Fibroblast of gingiva (primary cell): ENCODE results near the gene CERS6.

Experiments used
- DNase-seq: peaks from one replicate; pipeline ENCODE4 v3.0.0-alpha.2; 2011; ENCODE audit warnings: low read depth

The CERS6 gene

GRCh38 chr2:168568476-168569267 is 112.6 kb downstream of the CERS6 start:
- no peak for DNase-seq

DNA sequence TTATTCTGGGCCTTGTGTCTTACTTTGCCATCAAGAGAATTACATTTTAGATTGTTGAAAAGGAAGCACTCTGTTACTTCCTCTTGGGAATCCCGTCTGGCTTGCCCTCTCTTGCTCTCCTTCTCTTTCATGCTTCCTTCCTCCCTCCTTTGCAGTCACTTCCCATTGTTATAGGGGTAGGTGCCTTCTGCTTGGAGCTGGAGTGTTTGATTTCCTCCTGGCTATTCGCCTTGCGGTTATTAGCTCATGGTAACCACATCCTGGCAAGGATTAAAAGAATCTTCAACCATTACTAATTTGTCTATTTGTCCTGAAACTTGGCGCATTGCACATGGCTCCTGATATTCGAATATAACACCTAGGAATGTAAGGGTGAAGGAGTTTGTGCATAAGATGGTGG is 115.0 kb downstream of the CERS6 start:
- no peak for DNase-seq

GRCh38 chr2:168573128-168573903 is 117.2 kb downstream of the CERS6 start:
- DNase-seq: peak; percentile 78

DNA sequence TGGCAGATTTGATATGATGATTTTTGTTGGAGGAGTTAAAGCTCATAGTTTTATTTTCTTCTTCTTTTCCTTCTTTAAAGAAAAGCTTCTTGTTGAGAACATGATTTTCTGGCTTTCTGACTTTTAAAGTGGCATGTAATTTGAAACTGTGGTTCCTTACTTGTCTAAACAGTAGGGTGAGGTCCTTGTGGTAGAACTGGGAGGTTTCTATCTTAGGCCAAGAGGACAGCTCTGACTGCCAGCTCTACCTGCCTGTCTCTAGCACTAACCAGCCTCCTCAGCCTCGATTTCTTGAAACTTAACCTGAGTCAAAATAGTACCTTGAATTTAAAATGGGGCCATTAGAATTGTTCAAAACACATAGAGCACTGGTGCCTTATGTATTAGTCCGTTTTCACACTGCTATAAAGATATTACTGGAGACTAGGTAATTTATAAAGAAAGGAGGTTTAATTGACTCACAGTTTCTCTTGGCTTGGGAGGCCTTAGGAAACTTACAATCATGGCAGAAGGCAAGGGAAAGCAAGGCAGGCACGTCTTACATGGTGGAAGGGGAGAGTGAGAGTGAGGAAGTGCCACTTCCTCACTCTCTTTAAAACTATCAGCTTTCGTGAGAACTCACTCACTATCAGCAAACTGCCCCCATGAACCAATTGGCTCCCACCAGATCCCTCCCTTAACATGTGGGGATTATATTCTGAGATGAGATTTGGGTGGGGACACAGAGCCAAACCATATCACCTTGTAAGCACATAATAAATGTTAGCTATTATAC is 119.0 kb downstream of the CERS6 start:
- no peak for DNase-seq

DNA sequence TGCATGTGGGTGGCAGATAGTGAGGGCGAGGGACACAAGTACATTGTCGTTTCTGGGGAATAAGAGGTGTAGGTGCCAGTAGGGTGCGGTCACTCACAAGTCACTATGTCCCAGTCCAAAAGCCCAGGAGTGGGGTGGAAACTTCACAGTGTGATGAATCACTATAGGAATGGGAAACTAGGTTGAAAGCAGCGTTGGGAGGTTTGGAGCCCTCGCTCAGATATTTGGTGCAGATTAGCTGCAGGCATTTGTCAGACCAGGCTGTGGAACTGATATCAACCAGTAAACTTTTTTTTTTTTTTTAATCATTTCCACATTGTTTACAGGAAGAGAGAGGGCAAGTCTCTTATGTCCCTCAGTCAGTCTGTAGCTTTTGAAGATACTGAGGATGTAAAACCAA is 121.8 kb downstream of the CERS6 start:
- peak; percentile 22 for DNase-seq

GRCh38 chr2:168583064-168583709 is 127.1 kb downstream of the CERS6 start:
- DNase-seq: no peak

GRCh38 chr2:168583710-168584521 is 127.8 kb downstream of the CERS6 start:
- DNase-seq: peak; percentile 74

DNA sequence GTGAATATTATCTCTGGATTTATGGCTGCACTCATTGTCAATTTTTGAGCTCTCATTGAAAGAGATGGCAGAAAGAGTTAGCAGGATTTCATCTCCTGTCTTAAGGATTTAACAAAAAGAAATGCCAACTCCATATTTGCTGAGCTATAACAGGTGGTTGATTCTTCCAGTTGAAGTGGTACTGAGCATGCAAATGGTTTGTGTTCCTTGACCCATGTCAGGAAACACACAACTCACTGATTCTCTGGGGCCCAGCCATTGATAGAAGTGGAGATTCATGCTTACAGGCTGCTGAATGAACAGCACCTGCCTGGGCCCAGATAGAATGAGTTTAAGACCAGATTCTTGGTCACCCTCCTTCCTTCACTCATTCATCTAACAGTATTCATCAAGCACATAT is 128.8 kb downstream of the CERS6 start:
- DNase-seq: no peak

- no peak for DNase-seq
These were observed 129.6 kb downstream of the CERS6 start for GRCh38 chr2:168585700-168586099.

DNA sequence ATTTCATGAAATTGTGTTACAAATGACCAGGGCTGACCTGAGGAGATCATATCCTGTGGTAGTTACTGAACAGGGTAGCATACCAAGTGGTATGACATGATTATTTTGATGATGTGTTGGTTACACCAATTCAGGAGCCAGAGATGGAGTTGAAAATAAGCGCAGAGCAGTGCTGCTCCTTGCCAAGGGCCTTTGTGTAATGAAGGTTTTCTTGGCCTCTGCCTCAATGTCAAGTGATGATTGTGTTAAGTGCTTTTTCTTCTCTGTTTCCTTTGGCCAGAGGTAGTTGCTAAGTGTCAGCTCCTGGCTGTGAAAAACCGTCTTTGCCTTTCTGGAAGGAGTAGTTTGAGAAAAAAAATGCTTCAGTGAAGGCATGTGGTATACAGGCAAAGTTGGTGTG is 131.2 kb downstream of the CERS6 start:
- no peak for DNase-seq

GRCh38 chr2:168589236-168590211 is 133.5 kb downstream of the CERS6 start:
- no peak for DNase-seq

GRCh38 chr2:168592181-168592831 is 136.2 kb downstream of the CERS6 start:
- no peak for DNase-seq

DNA sequence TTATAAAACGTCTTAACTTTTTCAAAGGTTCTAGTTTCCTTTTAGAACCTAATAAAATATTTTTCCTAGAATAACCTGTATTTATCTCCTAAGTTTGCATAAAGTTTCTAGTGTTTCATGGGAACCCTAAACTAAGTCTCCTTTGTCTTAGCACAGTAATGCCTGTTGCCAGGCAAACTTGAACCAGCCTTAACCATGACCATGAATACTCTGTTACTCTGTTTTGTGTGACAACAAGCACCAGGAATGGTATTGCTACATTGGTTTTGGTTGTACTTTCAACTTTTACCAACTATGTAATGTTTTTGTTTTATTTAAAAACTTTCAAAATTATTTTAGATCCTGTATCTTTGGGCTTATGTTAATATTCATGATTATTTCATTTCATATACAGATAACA is 137.6 kb downstream of the CERS6 start:
- peak; percentile 45 for DNase-seq

DNA sequence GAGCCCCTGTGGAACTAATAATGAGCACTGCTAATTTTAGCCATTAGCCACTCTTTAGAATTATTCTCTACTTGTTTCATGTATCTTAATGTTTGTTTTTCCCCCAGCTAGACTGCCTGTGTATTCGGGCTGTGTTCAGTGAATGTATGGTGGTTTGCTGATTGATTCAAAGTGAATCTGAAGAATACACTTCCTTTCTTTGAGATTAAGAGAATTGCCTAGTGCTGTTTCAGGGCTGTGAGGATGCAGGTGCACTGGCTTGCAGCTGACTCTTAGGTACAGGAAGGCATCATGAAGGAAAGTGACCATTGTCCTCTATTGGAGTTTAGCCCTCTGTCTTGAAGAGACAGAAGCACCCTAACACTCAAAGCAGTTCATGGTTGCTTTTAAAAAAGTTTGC is 138.7 kb downstream of the CERS6 start:
- no peak for DNase-seq

- DNase-seq: no peak
These were observed 141.0 kb downstream of the CERS6 start for GRCh38 chr2:168596881-168597655.

- DNase-seq: no peak
These were observed 143.7 kb downstream of the CERS6 start for GRCh38 chr2:168599738-168600137.

DNA sequence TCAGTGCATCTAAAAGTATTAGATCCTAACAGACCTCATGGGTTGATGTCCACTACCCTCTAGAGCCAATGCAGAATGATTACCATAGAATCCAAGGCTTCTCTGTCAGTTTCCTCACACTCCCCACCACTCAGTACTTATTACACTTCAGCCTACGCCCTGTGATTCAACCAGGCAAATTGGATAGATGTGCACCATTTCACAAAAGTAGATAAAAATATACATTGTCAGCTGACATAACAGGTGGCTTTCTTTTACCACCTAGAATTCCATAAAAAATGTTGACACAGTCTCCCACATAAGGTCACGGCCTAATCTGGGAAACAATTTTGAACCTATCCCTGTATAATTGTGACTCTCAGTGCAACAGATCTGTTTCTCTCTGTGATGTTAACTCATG is 144.9 kb downstream of the CERS6 start:
- no peak for DNase-seq

- DNase-seq: no peak
These were observed 145.7 kb downstream of the CERS6 start for GRCh38 chr2:168601741-168602140.

DNA sequence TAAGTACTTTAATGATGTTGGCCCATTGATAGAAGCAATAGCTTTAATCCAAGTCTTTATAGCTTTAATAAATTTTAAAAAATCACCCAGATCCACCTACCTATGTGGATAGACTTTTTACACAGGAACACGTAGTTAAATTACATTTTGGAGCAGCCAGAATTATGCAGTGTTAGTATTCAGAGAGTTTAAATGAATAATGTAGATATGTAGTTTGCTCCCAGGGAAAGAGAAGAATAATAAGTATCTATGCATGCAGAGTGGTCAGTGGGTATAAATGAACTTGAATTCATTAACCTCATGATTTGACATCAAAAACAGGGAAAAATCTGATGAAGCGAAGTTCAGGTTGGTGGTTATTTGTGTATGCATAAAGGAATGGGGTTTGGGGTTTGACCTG is 146.3 kb downstream of the CERS6 start:
- DNase-seq: no peak
